ENCODE data around the gene MYO18A.

MYO18A gene

DNA sequence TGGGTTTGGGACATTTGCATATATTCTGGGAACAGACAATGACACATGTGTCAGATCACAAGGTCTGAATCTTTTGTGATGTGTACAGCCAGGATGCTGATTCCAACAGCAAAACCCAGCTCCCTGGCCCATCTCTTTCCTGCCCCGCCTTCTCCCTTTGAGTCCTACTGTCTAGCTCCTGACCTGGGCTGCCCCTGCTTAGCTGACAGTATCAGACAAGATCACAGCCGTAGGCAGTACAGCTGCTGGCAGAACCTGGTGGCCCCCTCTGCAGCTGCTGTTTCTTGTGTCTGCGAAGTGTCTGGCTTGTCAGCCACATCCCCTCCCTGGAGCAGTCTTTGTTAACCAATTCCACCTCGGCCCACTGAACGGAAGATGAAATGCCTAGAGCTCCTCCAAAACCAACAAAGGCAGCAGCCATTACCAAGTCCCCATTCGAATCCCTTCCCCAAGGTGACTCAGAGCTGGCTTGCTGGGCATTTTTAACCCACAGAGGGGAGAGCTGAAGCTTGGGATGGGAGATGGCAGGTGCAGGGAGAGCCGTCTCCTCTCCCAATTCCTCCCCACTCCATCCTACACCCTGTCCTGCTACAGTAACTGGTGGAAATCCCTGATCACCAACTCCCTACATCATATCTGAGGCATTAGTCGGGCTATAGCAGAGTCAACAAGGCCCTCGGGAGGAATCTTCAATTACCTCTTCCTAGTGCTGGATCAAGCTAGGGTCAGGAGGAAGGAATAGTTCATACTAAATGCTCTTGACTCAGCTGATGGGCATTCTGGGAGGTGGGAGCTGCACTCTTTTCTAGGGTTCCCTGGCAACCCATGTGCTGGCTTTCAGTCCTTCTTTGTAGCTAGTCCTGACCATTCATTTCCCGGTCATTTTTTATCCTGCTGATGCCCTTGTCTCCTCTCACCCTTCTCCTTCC lies 131.5 kb downstream of the MYO18A start:
- DNase-seq = no peak

DNA sequence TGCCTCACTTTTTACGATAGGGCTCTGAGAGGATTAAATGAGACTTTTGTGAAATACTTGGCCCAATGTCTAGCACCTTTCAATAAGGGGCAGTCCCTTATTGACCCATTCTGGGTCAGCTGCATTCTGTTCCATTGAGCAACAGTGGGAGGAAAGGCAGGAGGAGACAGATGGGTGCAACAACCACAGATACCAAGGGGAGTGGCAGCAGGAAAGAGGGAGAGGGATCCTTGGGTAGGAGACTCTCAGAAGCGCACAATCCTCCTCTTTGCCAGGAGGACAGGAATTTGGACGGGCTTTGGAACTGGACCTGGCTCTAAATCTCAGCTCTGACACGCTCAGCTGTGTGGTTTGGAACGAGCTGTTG lies 133.7 kb downstream of the MYO18A start:
- DNase-seq = no peak

DNA sequence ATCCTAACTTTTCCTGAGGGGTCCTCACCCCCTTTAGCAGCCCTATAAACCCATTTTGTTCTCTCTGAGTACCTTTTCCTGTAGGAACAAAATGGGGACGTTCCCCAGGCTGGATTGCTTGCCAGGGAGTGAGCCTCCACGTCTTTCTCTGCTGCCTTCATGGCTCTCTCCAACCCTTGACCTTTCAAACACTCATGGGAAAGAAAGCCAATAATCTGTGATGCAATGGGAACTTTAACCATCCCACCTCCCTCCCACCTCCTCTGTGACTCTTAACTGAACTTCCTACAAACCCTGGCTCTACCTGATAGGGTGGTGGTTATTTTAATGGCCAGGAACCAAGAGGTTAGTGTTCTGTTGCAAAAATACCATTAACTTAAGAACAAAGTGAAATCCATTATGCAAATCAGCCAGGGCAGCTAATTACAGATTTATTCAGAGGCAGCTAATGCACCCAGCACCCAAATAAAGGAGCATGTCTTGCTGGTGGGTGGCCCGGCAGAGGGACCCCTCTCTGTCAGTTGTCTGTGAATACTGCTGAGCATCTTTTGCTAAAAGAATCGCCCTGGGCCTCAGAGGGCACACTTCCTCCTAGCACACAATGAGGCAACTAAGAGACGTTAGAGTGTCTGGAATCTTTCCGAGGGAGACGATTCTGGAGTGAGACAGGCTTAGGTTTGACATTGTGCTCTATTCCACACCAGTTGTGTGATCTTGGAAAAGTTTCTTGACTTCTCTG lies 134.3 kb downstream of the MYO18A start:
- DNase-seq = no peak

DNA sequence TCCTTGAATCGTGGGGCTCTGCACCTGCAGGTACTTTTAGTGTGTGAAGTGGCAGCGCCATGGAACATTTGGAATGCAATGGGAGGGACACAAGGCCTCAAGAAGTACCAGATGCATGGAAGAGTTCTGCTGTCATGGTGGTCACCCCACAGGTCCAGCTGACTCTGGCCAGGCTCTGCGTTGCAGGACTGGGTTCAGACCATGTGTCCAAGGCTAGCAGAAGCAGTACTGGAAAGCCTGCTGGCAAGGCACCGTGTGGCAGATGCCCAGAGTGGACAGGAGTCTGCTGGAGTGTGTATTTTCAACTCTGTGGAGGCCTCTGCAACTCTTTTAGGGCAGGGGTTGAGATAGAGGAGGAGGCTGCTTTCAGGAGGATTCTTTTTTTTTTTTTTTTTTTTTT lies 135.2 kb downstream of the MYO18A start:
- no peak for DNase-seq

DNA sequence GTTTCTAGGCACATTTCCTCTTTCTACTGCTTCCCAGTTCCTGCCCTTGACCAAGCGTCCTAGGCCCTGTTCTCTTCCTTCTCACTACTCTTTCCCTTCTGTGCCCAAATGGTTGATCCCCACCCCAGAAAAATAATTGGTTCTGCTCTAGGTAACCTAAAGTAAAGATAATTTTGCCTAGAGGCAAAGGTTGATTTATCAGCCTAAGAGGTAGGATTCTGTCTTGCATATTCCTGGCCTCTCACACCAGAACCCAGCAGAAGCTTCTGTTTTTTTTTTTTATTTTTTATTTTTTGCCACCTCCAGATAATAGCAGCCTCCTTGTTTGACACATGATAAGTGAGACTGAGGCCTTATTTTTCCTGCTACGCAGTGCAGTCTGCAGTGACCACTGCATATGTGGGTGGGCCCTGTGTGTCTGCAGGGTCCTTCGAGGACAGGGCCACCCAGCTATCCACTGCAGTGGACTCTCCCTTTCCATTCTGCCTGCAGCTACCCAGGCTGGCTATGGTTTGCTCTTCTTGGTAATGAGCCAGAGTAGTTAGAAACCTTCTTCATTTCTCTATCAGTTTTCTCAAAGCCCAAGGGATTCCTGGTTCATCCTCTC lies 136.6 kb downstream of the MYO18A start:
- DNase-seq = no peak

DNA sequence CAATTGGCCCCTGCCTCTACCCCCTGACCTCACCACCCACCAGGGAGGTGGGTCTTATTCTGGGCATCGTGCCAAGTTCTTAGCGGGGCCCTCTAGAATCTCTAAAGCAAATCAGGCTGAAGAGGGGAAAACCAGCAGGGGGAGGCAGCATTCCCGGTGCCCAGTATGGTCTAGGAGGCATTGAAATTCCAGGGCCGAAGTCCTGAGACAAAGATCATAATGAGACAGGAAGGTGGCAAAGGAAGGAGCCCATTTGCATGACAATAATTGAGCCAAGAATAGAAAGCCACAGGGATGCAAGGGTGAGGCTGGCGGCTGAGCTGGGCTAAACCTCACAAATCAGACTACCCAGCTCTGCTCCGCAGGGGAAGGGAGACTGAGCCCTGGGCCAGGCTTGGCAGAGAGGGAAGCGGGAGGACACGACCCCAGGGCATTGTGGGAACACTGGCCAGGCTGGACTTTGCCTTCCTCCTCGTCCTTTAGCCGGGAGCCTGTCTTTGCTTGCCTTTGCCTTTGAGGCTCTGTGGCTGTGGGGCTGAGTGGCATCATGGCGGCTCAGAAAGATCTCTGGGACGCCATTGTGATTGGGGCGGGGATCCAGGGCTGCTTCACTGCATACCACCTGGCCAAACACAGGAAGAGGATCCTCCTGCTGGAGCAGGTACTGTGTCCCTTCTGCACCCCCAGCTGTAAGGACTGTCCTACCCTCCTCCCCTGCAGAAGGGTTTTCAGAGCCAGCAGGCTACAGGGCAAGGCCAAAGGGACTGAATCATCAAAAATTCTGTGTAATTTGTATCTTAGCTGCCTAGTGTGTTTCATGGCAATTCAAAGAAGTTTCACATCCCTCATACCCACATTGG lies 137.3 kb downstream of the MYO18A start, which contains the start of gene PIPOX:
Gene PIPOX (plus strand): TSS at position 463 of the 860 bp plus-strand sequence. CDS start 85 bp downstream, at position 548.
- DNase-seq = no peak

DNA sequence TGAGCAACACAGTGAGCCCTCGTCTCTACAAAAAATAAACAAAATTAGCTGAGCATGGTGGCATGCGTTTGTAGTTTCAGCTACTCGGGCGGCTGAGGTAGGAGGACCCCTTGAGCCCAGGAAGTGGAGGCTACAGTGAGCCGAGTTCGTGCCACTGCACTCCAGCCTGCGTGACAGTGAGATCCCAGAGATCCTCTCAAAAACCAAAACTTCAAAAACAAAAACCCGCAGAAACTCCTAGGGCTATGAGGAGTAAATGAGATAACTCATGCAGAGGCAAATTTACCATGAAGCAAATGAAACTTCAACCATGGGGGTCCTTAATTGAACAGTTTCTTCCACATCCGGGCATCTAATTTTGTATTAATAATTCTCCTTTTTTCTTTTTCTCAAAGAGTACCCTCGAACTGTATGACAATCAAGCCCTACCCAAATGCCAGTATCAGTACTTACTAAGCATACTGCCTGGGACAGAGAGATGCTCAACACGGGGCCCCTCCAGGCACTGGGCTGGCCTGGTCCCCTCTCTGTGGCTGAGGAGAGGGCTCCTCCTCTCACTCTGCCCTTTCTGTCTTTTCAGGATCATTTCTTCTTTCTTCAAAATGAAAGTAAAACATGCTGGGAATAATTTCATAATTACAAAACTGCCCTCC lies 138.0 kb downstream of the MYO18A start:
- no peak for DNase-seq

DNA sequence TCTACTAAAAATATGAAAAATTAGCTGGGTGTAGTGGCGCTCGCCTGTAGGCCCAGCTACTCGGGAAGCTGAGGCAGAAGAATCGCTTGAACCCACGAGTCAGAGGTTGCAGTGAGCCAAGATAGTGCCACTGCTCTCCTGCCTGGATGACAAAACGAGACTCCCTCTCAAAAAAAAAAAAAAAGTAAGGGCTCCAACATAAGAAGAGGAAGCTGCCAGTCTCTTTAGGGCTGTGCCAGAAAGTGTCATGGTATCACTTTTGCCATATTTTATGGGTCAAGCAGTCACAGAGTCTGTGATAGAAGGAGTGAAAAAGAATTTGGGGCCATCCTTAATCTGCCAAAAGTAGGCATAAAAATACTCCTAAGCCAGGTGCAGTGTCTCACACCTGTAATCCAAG lies 138.6 kb downstream of the MYO18A start:
- no peak for DNase-seq

DNA sequence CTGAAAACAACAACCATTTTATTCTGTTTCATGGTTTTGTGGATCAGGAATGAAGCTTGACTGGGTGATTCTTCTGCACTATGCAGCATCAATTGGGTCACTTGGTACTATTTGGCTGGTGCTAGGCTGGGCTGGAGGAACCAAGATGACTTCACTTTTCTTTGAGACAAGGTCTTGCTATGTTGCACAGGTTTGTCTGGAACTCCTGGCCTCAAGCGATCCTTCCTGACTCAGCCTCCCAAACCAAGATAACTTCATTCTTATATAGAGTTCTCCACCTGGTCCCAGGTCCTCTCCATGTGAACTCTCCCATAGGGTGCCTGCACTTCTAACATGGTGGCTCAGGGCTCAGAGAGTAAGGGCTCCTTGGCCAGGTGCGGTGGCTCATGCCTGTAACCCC lies 139.1 kb downstream of the MYO18A start:
- no peak for DNase-seq

DNA sequence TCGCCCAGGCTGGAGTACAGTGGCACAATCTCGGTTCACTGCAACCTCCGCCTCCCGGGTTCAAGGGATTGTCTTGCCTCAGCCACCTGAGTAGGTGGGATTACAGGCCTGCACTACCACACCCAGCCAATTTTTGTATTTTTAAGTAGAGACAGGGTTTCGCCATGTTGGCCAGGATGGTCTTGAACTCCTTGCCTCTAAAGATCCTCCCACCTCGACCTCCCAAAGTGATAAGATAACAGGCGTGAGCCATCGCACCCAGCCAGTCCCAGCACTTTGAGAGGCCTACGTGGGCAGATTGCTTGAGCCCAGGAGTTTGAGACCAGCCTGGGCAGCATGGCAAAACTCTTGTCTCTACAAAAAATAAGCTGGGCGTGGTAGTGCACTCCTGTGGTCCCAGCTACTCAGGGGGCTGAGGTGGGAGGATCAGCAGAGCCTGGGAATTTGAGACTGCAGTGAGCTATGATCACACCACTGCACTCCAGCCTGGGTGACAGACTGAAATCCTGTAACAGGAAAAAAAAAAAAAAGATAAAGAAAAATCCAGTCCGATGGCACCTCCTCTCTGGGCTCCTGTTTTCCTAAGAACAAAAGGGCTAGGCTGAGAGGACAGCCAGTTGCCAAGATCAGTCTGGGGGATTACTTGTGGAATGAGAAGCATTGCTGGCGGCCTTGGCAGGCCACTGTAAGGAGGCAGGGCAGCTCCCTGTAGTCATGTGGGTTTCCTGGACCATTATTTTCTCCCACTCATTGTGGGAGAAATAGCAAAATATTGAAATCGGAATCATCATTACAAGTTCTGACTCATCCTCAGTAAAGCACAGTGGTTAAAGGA lies 140.2 kb downstream of the MYO18A start:
- DNase-seq = no peak

DNA sequence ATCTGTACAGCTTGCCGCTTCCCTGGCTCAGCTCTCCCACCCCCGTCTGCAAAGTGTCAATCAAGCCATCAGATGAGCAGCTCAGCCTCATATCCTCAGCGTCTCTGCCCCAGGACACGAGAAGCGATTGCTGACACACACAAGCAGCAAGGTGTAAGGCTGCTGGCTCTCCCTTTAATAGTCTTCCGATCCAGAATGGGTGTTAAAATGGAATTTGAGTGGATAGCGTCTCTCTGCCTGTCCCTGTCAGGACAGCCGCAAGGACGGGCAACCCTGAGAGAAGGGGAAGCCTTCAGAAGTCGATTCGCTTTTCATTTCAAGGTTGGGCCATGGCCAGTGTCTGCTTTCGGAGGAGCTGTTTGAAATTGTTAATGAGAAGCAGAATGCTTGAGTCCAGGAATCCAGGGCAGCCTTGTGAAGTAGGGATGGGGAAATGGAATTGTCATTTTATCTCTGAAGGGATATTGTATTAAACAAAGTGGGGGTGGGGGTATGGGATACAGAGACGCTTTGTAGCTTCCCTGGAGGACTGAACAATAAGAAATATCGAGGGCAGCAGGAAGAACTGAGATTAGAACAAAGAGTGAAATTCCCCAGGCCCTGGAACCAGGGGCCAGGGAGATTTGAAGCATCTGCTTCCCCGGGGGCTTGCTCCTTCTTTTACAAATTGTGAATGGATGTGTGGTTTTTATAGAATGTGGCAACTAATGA lies 142.0 kb downstream of the MYO18A start:
- no peak for DNase-seq

DNA sequence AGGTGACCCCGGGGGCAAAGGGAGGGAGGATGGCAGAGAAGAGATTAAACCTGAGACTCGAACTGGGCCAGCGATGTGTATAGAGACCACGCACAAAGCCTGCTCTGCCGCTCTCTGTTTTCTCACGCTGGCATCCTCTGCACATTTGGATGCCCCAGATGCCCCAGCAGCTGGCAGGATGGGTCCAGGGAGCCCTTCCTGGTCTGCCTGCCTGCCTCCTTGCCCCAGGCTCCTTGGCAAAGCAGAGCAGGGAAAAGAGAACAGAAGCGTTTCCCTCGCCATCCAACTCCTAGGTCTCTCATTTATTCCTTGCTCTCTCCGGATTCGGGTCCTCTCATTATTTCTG lies 142.5 kb downstream of the MYO18A start:
- DNase-seq = no peak

DNA sequence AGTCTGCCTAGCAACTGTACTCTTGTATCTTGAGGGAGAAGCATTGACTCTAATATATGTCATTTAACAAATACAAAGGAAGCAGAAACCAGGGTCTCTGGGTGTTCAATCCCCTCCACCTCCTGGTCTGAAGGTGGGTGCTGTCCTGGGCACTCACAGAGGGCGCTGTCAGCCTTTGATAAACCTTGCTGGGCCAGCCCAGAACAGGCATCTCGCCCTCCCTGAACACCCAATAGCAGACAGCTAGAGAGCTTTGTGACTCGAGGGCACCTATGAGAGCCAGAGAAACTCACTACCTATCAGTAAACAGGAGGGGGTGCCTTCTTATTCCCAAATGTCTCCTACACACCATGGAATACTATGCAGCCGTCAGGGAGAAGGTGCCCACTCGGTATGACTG lies 143.6 kb downstream of the MYO18A start:
- no peak for DNase-seq

DNA sequence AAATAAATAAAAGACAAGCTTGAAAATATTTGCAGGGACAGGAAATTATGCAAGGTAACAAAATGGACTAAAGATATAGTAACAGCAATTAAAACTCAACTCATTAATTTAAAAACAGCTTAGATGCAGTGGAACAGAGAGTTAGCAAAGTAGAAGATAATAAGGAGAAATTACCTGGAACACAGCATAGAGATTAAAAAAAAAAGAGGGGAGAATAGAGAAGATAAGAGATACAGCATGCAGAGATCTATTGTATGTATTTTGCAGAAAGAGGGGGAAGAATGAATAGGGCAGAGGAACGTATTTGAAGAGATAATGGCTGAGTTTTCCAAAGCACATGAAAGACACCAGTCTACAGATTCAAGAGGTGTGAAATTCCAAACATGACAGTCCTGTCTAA lies 145.7 kb downstream of the MYO18A start:
- DNase-seq = no peak

DNA sequence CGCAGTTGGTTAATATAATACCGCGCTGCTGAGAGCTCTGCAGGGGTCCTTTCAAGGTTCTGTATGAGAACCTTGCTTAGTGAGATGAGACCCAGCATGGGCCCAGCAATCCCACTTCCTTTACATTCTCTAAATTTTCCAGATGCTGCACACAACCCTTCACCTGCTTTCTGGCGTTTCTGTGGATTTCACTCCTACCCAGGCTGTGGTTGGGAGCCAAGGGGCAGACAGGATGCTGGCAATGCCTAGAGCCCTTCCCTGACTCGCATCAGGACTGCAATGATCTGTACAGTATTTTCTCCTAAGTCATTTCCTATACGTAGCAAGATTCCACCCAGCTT lies 147.4 kb downstream of the MYO18A start:
- DNase-seq = no peak

DNA sequence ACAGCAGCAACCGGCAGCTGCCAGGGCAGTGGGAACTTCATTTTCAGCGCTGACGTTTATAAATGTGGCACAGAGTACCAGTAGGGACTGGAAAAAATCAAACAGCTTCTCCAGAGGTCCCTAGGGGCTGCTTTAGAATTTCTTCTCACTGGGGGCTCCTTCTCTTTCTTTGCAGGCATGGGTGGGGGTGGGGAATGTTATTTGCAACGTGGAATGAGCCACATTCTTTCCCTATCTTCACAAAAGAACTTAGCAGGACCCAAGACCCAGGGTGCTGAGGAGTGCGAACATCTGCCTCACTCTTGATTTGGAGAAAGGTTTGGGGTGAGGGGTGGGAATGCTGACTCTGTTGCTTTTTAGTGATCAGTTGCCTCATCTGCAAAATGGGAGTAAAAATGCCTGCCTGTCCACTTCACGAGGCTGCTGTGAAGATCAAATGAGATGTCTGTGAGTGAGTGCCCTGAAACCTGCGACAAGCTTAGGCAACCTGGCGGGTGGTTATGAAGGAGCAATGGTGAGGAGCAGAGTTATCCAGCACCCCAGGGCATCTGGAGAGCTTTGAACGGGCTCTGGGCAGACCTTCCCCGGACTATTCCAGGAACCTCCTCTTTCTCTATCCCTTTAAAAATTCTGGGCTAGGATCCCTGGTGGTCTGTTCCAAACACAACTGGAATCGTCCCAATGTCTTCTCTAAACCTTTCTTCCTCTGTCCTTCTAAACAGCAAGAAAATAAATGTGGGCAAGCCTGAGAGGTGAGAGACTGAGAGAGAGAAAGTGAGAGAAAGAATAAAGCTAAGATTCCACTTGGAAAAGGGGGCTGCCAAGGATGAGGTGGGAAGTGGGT lies 148.0 kb downstream of the MYO18A start:
- DNase-seq = no peak

DNA sequence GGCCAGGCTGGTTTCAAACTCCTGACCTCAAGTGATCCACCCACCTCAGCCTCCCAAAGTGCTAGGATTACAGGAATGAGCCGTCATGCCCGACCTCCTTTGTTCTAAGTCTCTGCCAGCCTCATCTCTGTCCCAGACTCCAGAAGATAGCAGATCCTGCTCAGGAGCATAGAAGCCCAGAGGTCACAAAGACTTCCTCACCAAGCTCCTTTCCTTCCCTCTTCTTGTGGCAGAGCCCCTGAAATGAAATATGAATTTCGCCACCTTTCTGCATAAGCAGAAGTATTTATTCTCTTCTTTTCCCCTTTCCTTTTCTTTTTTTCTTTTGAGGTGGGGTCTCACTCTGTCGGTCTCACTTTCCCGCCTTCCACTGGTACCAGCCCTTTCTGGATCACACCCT lies 148.7 kb downstream of the MYO18A start:
- no peak for DNase-seq

DNA sequence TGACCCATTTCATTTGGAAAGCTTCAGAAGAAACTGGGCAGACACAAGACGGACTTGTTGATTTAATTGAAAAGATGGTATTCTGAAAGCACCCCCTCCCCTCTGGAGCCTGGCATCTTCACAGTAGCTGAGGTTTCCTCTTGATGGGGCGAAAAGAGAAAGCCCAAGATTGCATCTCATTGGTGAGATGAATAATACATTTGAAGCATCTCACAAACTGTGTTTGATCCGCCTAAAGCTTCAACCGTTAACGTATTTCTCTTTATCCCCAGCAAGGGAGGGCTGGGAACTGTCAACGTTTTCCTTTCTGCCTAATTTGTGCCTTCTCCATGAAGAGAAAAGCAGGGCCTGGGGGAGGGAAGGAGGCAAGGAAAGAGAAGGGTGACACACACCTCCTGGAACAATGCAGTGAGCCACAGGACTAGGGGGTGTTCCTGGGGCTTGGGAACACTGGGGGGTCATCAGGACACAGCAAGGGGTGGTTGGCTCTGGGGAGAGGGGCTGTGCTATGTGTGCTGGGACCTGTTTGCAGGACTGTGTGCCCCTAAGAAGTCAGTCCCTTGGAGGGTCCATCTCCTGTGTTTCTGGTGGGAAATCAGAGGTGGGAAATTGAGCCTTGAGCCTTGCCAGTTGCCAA lies 155.8 kb downstream of the MYO18A start:
- DNase-seq = no peak

DNA sequence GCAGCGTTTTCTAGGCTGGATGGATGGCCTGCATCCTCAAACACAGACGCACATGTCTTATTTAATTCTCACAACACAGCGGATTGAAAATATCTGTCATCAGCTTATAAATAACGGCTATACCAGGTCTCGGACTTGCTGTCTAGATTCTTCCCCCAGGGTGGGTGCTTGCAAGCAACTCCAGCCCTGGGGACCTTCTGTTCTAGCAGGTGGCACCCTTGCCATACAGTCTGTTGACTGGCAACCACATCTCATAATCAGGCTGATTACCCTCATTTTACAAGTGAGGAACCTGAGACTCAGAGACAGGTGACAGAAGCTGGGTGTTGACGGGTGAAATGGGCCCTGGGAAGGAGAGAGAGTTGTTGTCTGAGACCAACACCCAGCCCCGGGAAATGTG lies 158.1 kb downstream of the MYO18A start:
- DNase-seq = no peak

Data from activated gamma-delta T cell (primary cell).